Loucy (cell line): Measurements from ENCODE around the gene TMEM203.

Source experiments
- EZH2phosphoT487 ChIP-seq: fragments of 200-600 bp; IDR thresholded peaks from 2 replicates; pipeline ENCODE4 v1.6.1; 2018; ENCODE audit warnings: antibody characterized with exemption, mild to moderate bottlenecking, moderate library complexity, borderline replicate concordance
- TF ChIP-seq, protein P1 (sequence below): fragments of 200-600 bp; sonication (generic); conservative IDR thresholded peaks from 2 replicates; pipeline ENCODE4 v1.5.1; 2014; ENCODE audit warnings: mild to moderate bottlenecking, antibody characterized with exemption, low read length

DNA sequence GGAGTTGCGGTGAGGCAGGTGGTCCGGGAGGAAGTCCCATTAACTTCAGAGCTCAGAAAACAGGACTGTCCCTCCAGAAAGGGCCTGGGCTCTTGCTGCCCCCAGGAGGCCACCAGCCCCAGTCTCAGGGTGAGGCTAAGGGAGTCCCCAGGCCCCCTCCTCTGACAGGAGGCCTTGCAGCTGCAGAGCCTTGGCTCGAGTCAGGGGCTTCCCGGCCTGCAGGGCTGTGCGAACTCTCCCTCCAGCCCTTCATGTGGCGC lies 42.4 kb upstream of the TMEM203 start:
- TF ChIP-seq, protein P1, sequence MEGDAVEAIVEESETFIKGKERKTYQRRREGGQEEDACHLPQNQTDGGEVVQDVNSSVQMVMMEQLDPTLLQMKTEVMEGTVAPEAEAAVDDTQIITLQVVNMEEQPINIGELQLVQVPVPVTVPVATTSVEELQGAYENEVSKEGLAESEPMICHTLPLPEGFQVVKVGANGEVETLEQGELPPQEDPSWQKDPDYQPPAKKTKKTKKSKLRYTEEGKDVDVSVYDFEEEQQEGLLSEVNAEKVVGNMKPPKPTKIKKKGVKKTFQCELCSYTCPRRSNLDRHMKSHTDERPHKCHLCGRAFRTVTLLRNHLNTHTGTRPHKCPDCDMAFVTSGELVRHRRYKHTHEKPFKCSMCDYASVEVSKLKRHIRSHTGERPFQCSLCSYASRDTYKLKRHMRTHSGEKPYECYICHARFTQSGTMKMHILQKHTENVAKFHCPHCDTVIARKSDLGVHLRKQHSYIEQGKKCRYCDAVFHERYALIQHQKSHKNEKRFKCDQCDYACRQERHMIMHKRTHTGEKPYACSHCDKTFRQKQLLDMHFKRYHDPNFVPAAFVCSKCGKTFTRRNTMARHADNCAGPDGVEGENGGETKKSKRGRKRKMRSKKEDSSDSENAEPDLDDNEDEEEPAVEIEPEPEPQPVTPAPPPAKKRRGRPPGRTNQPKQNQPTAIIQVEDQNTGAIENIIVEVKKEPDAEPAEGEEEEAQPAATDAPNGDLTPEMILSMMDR = no peak
- no peak for TF ChIP-seq EZH2phosphoT487
